ENCODE measurements around the gene ART1. TPM values are rescaled to one million over a fixed set of nuclear protein-coding genes. Genes with fewer than 3 reads are reported as not detected.
"Not testable (repeated sequence)": the region's sequence is repeated elsewhere in the genome, so short reads cannot be mapped to it uniquely, and the experiment has no call there.

Gene ART1
- total RNA-seq, 1 experiment from 2014 or later: 0.07 TPM

- DNase-seq: peak; percentile 99
- Histone ChIP-seq H3K27me3 (ENCODE audit: control insufficient read depth, insufficient read depth, low read length) (peaks cover 7% of the 10 kb centered on the region), H3K4me3 (ENCODE audit: insufficient read depth, low read depth, low read length) (peak overlapping the region; percentile 59), H3K36me3 (replicated peaks; ENCODE audit: control insufficient read depth, insufficient read depth, low read length) (no peaks in the 10 kb centered on the region)
These were observed 2.6 kb upstream of the ART1 start for GRCh38 chr11:3642071-3642951.

GRCh38 chr11:3643102-3643546 lies 1.8 kb upstream of the ART1 start:
- H3K27me3 ChIP-seq (ENCODE audit: control insufficient read depth, insufficient read depth, low read length); H3K36me3 ChIP-seq (replicated peaks; ENCODE audit: control insufficient read depth, insufficient read depth, low read length); DNase-seq: not testable (repeated sequence)
- H3K4me3 ChIP-seq (ENCODE audit: insufficient read depth, low read depth, low read length): peak overlapping the region; percentile 59

GRCh38 chr11:3645552-3645951 lies 624 bp downstream of the ART1 start:
- Histone ChIP-seq H3K27me3 (ENCODE audit: control insufficient read depth, insufficient read depth, low read length) (peaks cover 7% of the 10 kb centered on the region), H3K4me3 (ENCODE audit: insufficient read depth, low read depth, low read length) (no peak overlapping the region), H3K36me3 (replicated peaks; ENCODE audit: control insufficient read depth, insufficient read depth, low read length) (no peaks in the 10 kb centered on the region)
- DNase-seq: no peak

- H3K36me3 ChIP-seq (replicated peaks; ENCODE audit: control insufficient read depth, insufficient read depth, low read length); DNase-seq; H3K27me3 ChIP-seq (ENCODE audit: control insufficient read depth, insufficient read depth, low read length); H3K4me3 ChIP-seq (ENCODE audit: insufficient read depth, low read depth, low read length): not testable (repeated sequence)
These were observed 3.9 kb downstream of the ART1 start for GRCh38 chr11:3648843-3649242.

GRCh38 chr11:3649374-3649773 lies 4.4 kb downstream of the ART1 start:
- DNase-seq; H3K4me3 ChIP-seq (ENCODE audit: insufficient read depth, low read depth, low read length); H3K27me3 ChIP-seq (ENCODE audit: control insufficient read depth, insufficient read depth, low read length); H3K36me3 ChIP-seq (replicated peaks; ENCODE audit: control insufficient read depth, insufficient read depth, low read length): not testable (repeated sequence)

GRCh38 chr11:3652514-3652913 lies 7.6 kb downstream of the ART1 start:
- not testable (repeated sequence) for H3K36me3 ChIP-seq (replicated peaks; ENCODE audit: control insufficient read depth, insufficient read depth, low read length); H3K4me3 ChIP-seq (ENCODE audit: insufficient read depth, low read depth, low read length); DNase-seq; H3K27me3 ChIP-seq (ENCODE audit: control insufficient read depth, insufficient read depth, low read length)

GRCh38 chr11:3655547-3655946 lies 10.6 kb downstream of the ART1 start:
- H3K4me3 ChIP-seq (ENCODE audit: insufficient read depth, low read depth, low read length): no peak overlapping the region
- no peaks in the 10 kb centered on the region for H3K27me3 ChIP-seq (ENCODE audit: control insufficient read depth, insufficient read depth, low read length)
- H3K36me3 ChIP-seq (replicated peaks; ENCODE audit: control insufficient read depth, insufficient read depth, low read length): no peaks in the 10 kb centered on the region
- DNase-seq: no peak

GRCh38 chr11:3657331-3657730 lies 12.4 kb downstream of the ART1 start:
- DNase-seq; H3K4me3 ChIP-seq (ENCODE audit: insufficient read depth, low read depth, low read length); H3K27me3 ChIP-seq (ENCODE audit: control insufficient read depth, insufficient read depth, low read length); H3K36me3 ChIP-seq (replicated peaks; ENCODE audit: control insufficient read depth, insufficient read depth, low read length): not testable (repeated sequence)

- no peak for DNase-seq
- Histone ChIP-seq H3K27me3 (ENCODE audit: control insufficient read depth, insufficient read depth, low read length) (no peaks in the 10 kb centered on the region), H3K4me3 (ENCODE audit: insufficient read depth, low read depth, low read length) (no peak overlapping the region), H3K36me3 (replicated peaks; ENCODE audit: control insufficient read depth, insufficient read depth, low read length) (no peaks in the 10 kb centered on the region)
These were observed 13.3 kb downstream of the ART1 start for GRCh38 chr11:3658252-3658651.

GRCh38 chr11:3659595-3660515 lies 14.9 kb downstream of the ART1 start:
- H3K36me3 ChIP-seq (replicated peaks; ENCODE audit: control insufficient read depth, insufficient read depth, low read length): no peaks in the 10 kb centered on the region
- DNase-seq: peak; percentile 35
- no peaks in the 10 kb centered on the region for H3K27me3 ChIP-seq (ENCODE audit: control insufficient read depth, insufficient read depth, low read length)
- H3K4me3 ChIP-seq (ENCODE audit: insufficient read depth, low read depth, low read length): no peak overlapping the region

GRCh38 chr11:3660960-3661359 lies 16.0 kb downstream of the ART1 start:
- no peaks in the 10 kb centered on the region; the same call in 1 of the 2 replicates for H3K36me3 ChIP-seq (replicated peaks; ENCODE audit: control insufficient read depth, insufficient read depth, low read length)
- no peak overlapping the region for H3K4me3 ChIP-seq (ENCODE audit: insufficient read depth, low read depth, low read length)
- H3K27me3 ChIP-seq (ENCODE audit: control insufficient read depth, insufficient read depth, low read length): no peaks in the 10 kb centered on the region
- no peak for DNase-seq

GRCh38 chr11:3662856-3663255 lies 17.9 kb downstream of the ART1 start:
- Histone ChIP-seq H3K4me3 (ENCODE audit: insufficient read depth, low read depth, low read length) (no peak overlapping the region), H3K27me3 (ENCODE audit: control insufficient read depth, insufficient read depth, low read length) (no peaks in the 10 kb centered on the region), H3K36me3 (replicated peaks; ENCODE audit: control insufficient read depth, insufficient read depth, low read length) (no peaks in the 10 kb centered on the region; the same call in 1 of the 2 replicates)
- no peak for DNase-seq

GRCh38 chr11:3664032-3664630 lies 19.2 kb downstream of the ART1 start:
- H3K27me3 ChIP-seq (ENCODE audit: control insufficient read depth, insufficient read depth, low read length): no peaks in the 10 kb centered on the region
- H3K36me3 ChIP-seq (replicated peaks; ENCODE audit: control insufficient read depth, insufficient read depth, low read length): no peaks in the 10 kb centered on the region; the same call in 1 of the 2 replicates
- no peak for DNase-seq
- H3K4me3 ChIP-seq (ENCODE audit: insufficient read depth, low read depth, low read length): no peak overlapping the region

GRCh38 chr11:3665336-3666022 lies 20.6 kb downstream of the ART1 start:
- Histone ChIP-seq H3K4me3 (ENCODE audit: insufficient read depth, low read depth, low read length) (no peak overlapping the region), H3K27me3 (ENCODE audit: control insufficient read depth, insufficient read depth, low read length) (no peaks in the 10 kb centered on the region), H3K36me3 (replicated peaks; ENCODE audit: control insufficient read depth, insufficient read depth, low read length) (no peaks in the 10 kb centered on the region; the same call in 1 of the 2 replicates)
- DNase-seq: no peak
